Subcutaneous abdominal adipose tissue (tissue), 5 donors: Measurements from ENCODE around the gene MCM3AP.

Experiments used
- H3K27ac ChIP-seq: one replicate; pipeline ENCODE4 v1.7.0; 2013; ENCODE audit warnings: low read depth, mild to moderate bottlenecking, inconsistent platforms, low read length, moderate library complexity
- H3K27me3 ChIP-seq, 5 donors: one replicate each; pipeline ENCODE4 v1.7.0; 2013; ENCODE audit warnings: low read length in 5 of 5, inconsistent platforms in 1 of 5; ENCODE audit not compliant: control insufficient read depth in 5 of 5, insufficient read depth in 4 of 5
- H3K36me3 ChIP-seq, 5 donors: one replicate each; pipeline ENCODE4 v1.7.0; 2013; ENCODE audit warnings: low read length in 5 of 5; ENCODE audit not compliant: control insufficient read depth in 5 of 5, insufficient read depth in 5 of 5
- H3K4me1 ChIP-seq, 5 donors: one replicate each; pipeline ENCODE4 v1.7.0; 2013; ENCODE audit warnings: low read length in 5 of 5, mild to moderate bottlenecking in 3 of 5, moderate library complexity in 1 of 5; ENCODE audit not compliant: control insufficient read depth in 5 of 5, insufficient read depth in 5 of 5
- H3K4me3 ChIP-seq, 5 donors: one replicate each; pipeline ENCODE4 v1.7.0; 2013; ENCODE audit warnings: low read length in 5 of 5, low read depth in 1 of 5
- H3K9ac ChIP-seq, 5 donors: one replicate each; pipeline ENCODE4 v1.7.0; 2013; ENCODE audit warnings: low read length in 5 of 5, mild to moderate bottlenecking in 4 of 5, moderate library complexity in 3 of 5
- H3K9me3 ChIP-seq, 5 donors: one replicate each; pipeline ENCODE4 v1.7.0; 2013; ENCODE audit warnings: low read length in 5 of 5; ENCODE audit not compliant: control insufficient read depth in 5 of 5
- donor health status: healthy.
- donor health status: healthy.
- donor health status: healthy.
- donor health status: healthy.
- donor health status: healthy.

The MCM3AP gene

GRCh38 chr21:46323227-46323709, 37.9 kb upstream of the MCM3AP start:
- no peaks in the 10 kb centered on the region for H3K27me3 ChIP-seq
- H3K4me3 ChIP-seq: peak overlapping the region; percentile 74 to 95 (median 84)
- peaks cover 0 to 10% (median 5%) of the 10 kb centered on the region in 5 donors for H3K36me3 ChIP-seq
- no peaks in the 10 kb centered on the region for H3K9me3 ChIP-seq
- no peak overlapping the region for H3K27ac ChIP-seq
- peaks cover 8 to 30% (median 26%) of the 10 kb centered on the region in 5 donors for H3K4me1 ChIP-seq
- peak overlapping the region in 4 of 5 donors; percentile 62 to 88 (median 74) for H3K9ac ChIP-seq

GRCh38 chr21:46322351-46323226, 37.2 kb upstream of the MCM3AP start:
- Histone ChIP-seq H3K4me3 (peak overlapping the region; percentile 75 to 95 (median 84)), H3K27ac (no peak overlapping the region), H3K9ac (peak overlapping the region in 4 of 5 donors; percentile 62 to 88 (median 74)), H3K27me3 (no peaks in the 10 kb centered on the region), H3K4me1 (peaks cover 8 to 30% (median 26%) of the 10 kb centered on the region in 5 donors), H3K9me3 (no peaks in the 10 kb centered on the region), H3K36me3 (peaks cover 0 to 3% (median 2%) of the 10 kb centered on the region in 5 donors)

GRCh38 chr21:46320331-46320801, 35.0 kb upstream of the MCM3AP start:
- H3K4me1 ChIP-seq: peaks cover 5 to 24% (median 21%) of the 10 kb centered on the region in 5 donors
- peak overlapping the region in 1 of 5 donors; percentile 25 for H3K9ac ChIP-seq
- no peaks in the 10 kb centered on the region for H3K36me3 ChIP-seq
- H3K9me3 ChIP-seq: no peaks in the 10 kb centered on the region
- no peak overlapping the region for H3K4me3 ChIP-seq
- no peak overlapping the region for H3K27ac ChIP-seq
- H3K27me3 ChIP-seq: no peaks in the 10 kb centered on the region

- Histone ChIP-seq H3K27ac (no peak overlapping the region), H3K9ac (no peak overlapping the region), H3K4me3 (no peak overlapping the region), H3K4me1 (peaks cover 4 to 17% (median 16%) of the 10 kb centered on the region in 5 donors), H3K36me3 (peaks cover 0 to 6% (median 0%) of the 10 kb centered on the region in 5 donors), H3K9me3 (no peaks in the 10 kb centered on the region), H3K27me3 (no peaks in the 10 kb centered on the region)
Measured at GRCh38 chr21:46319186-46319585, 33.8 kb upstream of the MCM3AP start.

- no peak overlapping the region for H3K4me3 ChIP-seq
- no peak overlapping the region for H3K9ac ChIP-seq
- H3K4me1 ChIP-seq: peaks cover 4 to 15% (median 15%) of the 10 kb centered on the region in 5 donors
- H3K27ac ChIP-seq: no peak overlapping the region
- H3K27me3 ChIP-seq: no peaks in the 10 kb centered on the region
- H3K36me3 ChIP-seq: peaks cover 0 to 6% (median 0%) of the 10 kb centered on the region in 5 donors
- H3K9me3 ChIP-seq: no peaks in the 10 kb centered on the region
Measured at GRCh38 chr21:46318464-46318845, 33.0 kb upstream of the MCM3AP start.

GRCh38 chr21:46317710-46318463, 32.5 kb upstream of the MCM3AP start:
- H3K27me3 ChIP-seq: no peaks in the 10 kb centered on the region
- H3K4me1 ChIP-seq: peaks cover 4 to 9% (median 9%) of the 10 kb centered on the region in 5 donors
- no peak overlapping the region for H3K27ac ChIP-seq
- no peaks in the 10 kb centered on the region for H3K9me3 ChIP-seq
- no peak overlapping the region for H3K4me3 ChIP-seq
- H3K9ac ChIP-seq: no peak overlapping the region
- peaks cover 0 to 6% (median 0%) of the 10 kb centered on the region in 5 donors for H3K36me3 ChIP-seq

GRCh38 chr21:46316708-46317324, 31.4 kb upstream of the MCM3AP start:
- H3K27ac ChIP-seq: no peak overlapping the region
- peak overlapping the region in 1 of 5 donors; percentile 36 for H3K9ac ChIP-seq
- H3K27me3 ChIP-seq: no peaks in the 10 kb centered on the region
- no peaks in the 10 kb centered on the region for H3K9me3 ChIP-seq
- H3K4me3 ChIP-seq: no peak overlapping the region
- H3K4me1 ChIP-seq: no peaks in the 10 kb centered on the region
- H3K36me3 ChIP-seq: peaks cover 0 to 6% (median 0%) of the 10 kb centered on the region in 5 donors

GRCh38 chr21:46314441-46315020, 29.1 kb upstream of the MCM3AP start:
- no peaks in the 10 kb centered on the region for H3K27me3 ChIP-seq
- H3K36me3 ChIP-seq: peaks cover 0 to 6% (median 0%) of the 10 kb centered on the region in 5 donors
- H3K4me1 ChIP-seq: no peaks in the 10 kb centered on the region
- no peak overlapping the region for H3K4me3 ChIP-seq
- H3K9me3 ChIP-seq: no peaks in the 10 kb centered on the region
- H3K27ac ChIP-seq: no peak overlapping the region
- no peak overlapping the region for H3K9ac ChIP-seq

GRCh38 chr21:46312949-46313348, 27.5 kb upstream of the MCM3AP start:
- no peaks in the 10 kb centered on the region for H3K27me3 ChIP-seq
- H3K4me1 ChIP-seq: no peaks in the 10 kb centered on the region
- H3K27ac ChIP-seq: no peak overlapping the region
- H3K4me3 ChIP-seq: no peak overlapping the region
- peaks cover 0 to 6% (median 0%) of the 10 kb centered on the region in 5 donors for H3K36me3 ChIP-seq
- no peak overlapping the region for H3K9ac ChIP-seq
- no peaks in the 10 kb centered on the region for H3K9me3 ChIP-seq
